Activated CD8-positive, alpha-beta memory T cell treated with anti-CD3 and anti-CD28 coated beads, Interleukin-2, amount 50 U/mL, for 1 hour (primary cell): Measurements from ENCODE around the gene RPL38.

Experiments used
- DNase-seq: peaks from one replicate; pipeline ENCODE4 v3.0.0-alpha.2; 2020; ENCODE audit errors: extremely low read depth

RPL38 gene

DNA sequence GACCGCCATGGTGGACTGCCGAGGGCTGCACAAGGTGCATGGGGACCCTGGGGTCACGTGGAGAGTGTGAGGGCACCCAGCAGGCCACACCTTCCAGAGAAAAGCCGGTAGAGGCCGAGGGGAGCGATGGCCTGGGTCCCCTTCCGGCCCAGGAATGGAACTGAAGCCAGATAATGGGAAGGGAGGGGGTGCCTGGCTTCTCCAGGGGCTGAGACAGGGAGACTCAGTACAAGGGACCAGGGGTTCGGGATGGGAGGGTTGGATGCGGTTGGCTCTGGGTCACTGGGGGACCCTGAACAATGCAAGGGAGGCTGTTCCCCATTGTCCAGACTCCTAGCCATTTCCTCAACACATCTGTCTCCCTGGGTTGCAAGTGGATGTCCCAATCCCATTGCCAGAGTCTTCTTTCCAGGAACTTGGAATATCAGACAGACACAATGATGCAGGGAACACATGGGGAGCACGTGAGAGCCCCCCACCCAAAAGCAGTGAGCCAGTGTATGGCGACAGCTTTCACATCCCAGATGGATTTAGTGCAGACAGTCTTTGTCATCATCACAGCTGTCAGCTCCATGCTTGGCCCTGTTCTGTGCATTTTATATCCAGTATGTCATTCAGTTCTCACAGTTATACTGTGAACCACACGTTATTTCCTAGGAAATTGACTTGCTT, 47.0 kb downstream of the RPL38 start:
- DNase-seq: no peak

DNA sequence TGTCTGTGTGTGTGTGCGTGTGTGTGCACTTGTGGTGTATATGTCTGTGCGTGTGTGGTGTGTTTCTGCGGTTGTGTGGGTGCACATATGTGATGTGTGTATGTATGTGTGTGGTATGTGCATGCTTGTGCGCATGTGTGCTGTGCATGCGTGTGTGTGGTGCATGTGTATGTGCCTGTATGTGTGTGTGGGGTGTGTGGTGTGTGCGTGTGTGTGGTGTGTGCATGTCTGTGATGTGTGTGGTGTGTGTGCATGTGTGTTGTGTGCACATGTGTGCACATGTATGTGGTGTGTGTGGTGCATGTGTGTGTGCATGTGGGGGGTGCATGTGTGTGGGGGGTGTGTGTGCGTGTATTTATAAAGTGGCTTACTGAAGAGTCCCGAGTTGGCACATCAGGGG, 47.6 kb downstream of the RPL38 start:
- DNase-seq: no peak

- no peak for DNase-seq
Observed at GRCh38 chr17:74251569-74251968, 48.1 kb downstream of the RPL38 start.

DNA sequence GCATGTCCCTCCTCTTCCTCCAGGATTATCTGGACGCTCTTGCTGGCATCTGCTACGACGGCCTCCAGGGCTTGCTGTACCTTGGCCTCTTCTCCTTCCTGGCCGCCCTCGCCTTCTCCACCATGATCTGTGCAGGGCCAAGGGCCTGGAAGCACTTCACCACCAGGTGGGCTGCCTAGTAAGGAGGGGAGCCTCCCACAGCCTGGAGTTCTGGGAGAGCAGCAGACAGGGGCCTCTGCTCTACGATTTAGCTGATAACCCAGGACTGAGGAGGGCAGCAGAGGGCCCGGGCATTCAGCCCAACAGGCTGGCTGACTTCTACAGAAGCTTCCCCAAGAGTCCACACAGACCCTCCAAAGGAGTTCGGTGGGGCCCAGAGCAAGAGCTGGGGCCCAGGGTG, 48.7 kb downstream of the RPL38 start:
- DNase-seq: no peak

- no peak for DNase-seq
Observed at GRCh38 chr17:74253036-74253435, 49.6 kb downstream of the RPL38 start.

GRCh38 chr17:74257311-74257710, 53.8 kb downstream of the RPL38 start:
- DNase-seq: no peak

DNA sequence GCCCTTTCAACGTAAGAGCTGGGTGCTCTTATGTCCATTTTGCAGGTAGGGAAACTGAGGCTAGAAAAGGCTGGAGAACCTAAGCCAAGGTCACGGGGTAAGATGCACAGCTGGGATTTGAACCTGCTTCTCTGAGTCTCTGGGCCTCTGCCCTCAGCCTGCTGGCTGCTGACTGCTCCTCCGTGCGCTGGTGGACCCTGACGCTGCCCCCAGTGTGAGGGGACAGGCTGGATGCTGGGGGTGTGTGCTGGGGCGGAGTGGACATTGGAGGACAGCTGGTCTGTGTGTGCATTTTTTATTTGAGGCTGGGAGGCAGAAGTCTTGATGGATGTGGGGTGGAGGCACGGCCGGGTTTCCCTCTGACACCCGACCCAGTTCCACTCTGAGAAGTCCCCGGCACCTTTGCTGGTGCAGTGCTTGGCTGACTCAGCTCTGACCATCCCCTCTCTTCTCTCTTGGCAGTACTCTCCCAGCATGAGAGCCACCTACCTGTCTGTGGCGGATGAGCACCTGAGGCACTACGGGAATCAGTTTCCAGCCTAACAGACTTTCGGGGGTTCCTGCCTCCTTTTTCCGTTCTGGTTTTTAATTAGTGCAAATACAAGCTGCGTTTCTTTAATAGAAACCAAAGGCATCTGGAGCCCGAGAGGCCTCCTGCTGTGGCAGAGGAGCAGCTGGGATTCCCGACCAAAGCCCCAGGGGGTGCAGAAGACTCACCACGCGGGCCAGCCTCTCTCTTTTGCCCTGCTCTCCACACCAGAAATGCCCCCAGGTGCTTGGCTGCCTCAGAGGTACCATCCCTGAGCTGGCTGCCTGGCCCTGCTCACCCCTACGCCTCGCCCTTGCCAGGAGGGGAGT, 56.4 kb downstream of the RPL38 start:
- DNase-seq: no peak
